Thyroid gland (tissue), 4 donors: Measurements from ENCODE around the gene SPNS2. TPM values are rescaled to one million over a fixed set of nuclear protein-coding genes. Genes with fewer than 3 reads are reported as not detected.

Experiments
- DNase-seq, 2 donors: peaks; one replicate each; pipeline ENCODE4 v3.0.0-alpha.2; 2019
- H3K27ac ChIP-seq, 3 donors: fragments of 200-600 bp; sonication (generic); 1 replicate in 2 of 3; 2 replicates in 1 of 3; pipeline ENCODE4 v1.5.1; 2016 to 2019; ENCODE audit warnings: mild to moderate bottlenecking in 1 of 3, moderate library complexity in 1 of 3
- H3K27me3 ChIP-seq: fragments of 200-600 bp; sonication (generic); one replicate; pipeline ENCODE4 v1.5.1; 2019
- H3K36me3 ChIP-seq, 2 donors: fragments of 200-600 bp; sonication (generic); one replicate each; pipeline ENCODE4 v1.5.1; 2016 to 2019
- H3K4me1 ChIP-seq, 2 donors: fragments of 200-600 bp; sonication (generic); one replicate each; pipeline ENCODE4 v1.5.1; 2017 to 2019
- H3K4me3 ChIP-seq, 3 donors: fragments of 200-600 bp; sonication (generic); replicated peaks in 1 of 3; 1 replicate in 2 of 3; 2 replicates in 1 of 3; pipeline ENCODE4 v1.5.1; 2016; ENCODE audit warnings: mild to moderate bottlenecking in 1 of 3
- H3K9me3 ChIP-seq: fragments of 200-600 bp; sonication (generic); one replicate; pipeline ENCODE4 v1.5.1; 2017
- POLR2A ChIP-seq, 2 donors: fragments of 450-650 bp; IDR thresholded peaks; one replicate each; pipeline ENCODE4 v1.6.1; 2017; ENCODE audit warnings: antibody characterized with exemption in 2 of 2, mild to moderate bottlenecking in 2 of 2, moderate library complexity in 1 of 2
- WGBS, 2 donors: methylation state at CpG; one replicate each; pipeline ENCODE4 v1.1.5; 2017; 5-methylcytosine and 5-hydroxymethylcytosine counted together
- intact Hi-C: fragments of 100-400 bp; cut with DNase I; formaldehyde crosslinking; loops from one replicate; pipeline ENCODE4 v1.15.1; 2023
- total RNA-seq, 4 donors: library from RNA; depleted of rRNA; stranded (reverse); fragments of >200 nt; gene quantifications; one replicate each; pipeline ENCODE4 v1.2.3, GENCODE V29; 2016
- TF ChIP-seq, protein P1 (sequence below), 6 experiments: fragments of 200-600 bp in 3 of 6; fragments of 450-650 bp in 3 of 6; sonication (generic) in 3 of 6; IDR thresholded peaks; one replicate each; pipeline ENCODE4 v1.5.1; 2016 to 2019; ENCODE audit warnings: antibody characterized with exemption in 6 of 6, mild to moderate bottlenecking in 2 of 6, inconsistent platforms in 1 of 6, moderate library complexity in 1 of 6

Gene SPNS2
- total RNA-seq, 4 donors from 2014 or later, result 5.6 to 16.3 (median 8.1) TPM

DNA sequence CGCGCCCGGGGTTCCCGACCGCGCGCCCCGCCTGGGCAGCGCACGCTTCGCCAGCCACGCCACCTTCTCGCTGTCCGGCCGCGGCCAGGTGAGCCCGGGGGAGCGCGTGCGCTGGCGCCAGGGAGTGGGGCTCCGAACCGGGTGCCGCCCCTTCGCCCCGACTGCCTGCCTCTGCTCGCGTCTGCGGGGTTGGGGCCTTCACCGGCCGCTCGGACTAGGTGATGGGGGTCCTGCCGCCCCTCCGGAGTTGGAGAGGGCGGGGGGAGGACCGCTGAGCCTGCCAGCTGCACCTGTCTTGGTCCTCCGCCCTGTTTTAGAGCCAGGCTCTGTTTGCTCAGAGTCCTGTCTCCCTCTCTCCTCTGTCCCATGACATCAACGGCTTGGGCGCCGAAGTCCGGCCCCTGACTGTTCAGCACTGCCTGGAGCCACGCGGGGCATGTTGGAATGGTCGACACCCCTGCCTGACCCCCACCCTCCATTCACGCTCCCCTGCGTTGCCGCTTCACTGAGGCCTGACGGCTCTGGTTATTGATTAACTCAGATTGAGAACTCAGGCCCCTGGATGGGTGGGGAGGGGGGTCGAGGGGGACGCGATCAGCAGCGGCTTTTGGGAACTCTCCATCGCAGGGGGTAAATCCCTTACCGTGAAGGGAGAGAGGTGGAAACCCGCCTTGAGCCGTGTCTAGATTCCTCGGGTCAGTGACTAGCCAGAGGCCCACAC lies 86.4 kb downstream of the SPNS2 start:
- Histone ChIP-seq H3K27ac (no peak overlapping the region), H3K36me3 (no peaks in the 10 kb centered on the region), H3K27me3 (peaks cover 11% of the 10 kb centered on the region), H3K4me1 (peaks cover 7 to 13% of the 10 kb centered on the region in 2 donors), H3K4me3 (no peak overlapping the region), H3K9me3 (no peaks in the 10 kb centered on the region)
- no peak for DNase-seq
- intact Hi-C loops, result no loop called here
- TF ChIP-seq, protein P1, sequence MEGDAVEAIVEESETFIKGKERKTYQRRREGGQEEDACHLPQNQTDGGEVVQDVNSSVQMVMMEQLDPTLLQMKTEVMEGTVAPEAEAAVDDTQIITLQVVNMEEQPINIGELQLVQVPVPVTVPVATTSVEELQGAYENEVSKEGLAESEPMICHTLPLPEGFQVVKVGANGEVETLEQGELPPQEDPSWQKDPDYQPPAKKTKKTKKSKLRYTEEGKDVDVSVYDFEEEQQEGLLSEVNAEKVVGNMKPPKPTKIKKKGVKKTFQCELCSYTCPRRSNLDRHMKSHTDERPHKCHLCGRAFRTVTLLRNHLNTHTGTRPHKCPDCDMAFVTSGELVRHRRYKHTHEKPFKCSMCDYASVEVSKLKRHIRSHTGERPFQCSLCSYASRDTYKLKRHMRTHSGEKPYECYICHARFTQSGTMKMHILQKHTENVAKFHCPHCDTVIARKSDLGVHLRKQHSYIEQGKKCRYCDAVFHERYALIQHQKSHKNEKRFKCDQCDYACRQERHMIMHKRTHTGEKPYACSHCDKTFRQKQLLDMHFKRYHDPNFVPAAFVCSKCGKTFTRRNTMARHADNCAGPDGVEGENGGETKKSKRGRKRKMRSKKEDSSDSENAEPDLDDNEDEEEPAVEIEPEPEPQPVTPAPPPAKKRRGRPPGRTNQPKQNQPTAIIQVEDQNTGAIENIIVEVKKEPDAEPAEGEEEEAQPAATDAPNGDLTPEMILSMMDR (IDR thresholded peaks at IDR 0.05), result no peak
- WGBS, 2 donors, result 45 to 49% methylated on average over 20 of the region's 57 CpGs

DNA sequence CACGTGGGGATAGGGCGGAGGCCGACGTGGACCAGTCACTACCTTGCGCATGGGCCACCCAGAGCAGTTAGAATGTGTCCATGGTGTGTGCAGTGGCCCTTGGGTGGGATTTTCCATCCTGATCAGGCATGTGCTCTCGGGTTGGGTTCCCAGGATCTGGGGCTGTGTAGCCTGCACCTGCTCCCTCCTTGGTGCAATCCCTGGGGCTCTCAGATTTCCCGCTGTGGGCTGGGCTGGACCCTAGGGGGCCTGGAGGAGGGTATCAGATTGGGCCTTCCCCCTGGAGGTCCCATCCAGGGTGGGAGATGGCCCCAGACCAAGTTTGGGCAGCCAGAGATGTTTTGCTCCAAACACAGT lies 86.9 kb downstream of the SPNS2 start:
- no peak overlapping the region for H3K4me3 ChIP-seq
- intact Hi-C loops, result no loop called here
- TF ChIP-seq POLR2A (IDR thresholded peaks at IDR 0.05), result no peak
- TF ChIP-seq, protein P1 (IDR thresholded peaks at IDR 0.05), result no peak

DNA sequence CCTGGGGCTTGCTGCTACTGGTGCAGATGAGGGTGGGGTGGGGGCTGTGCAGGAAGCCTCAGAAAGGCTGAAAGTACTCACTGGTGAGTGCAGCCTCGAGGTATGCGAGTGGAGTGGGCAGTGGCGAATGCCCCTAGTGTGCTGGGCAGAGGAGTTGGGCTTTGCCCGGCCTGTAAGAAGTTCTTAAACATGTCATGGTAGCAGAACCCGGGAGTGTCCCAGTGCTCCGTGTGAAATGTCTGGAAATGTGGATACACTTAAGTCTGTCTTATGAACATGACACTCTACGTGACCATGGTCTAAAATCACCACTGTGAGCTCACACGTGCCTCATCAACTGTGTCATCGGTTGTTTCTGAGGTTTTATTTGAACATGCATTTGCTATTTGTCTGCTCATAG lies 87.4 kb downstream of the SPNS2 start:
- Histone ChIP-seq H3K4me1 (peaks cover 7 to 13% of the 10 kb centered on the region in 2 donors), H3K36me3 (no peaks in the 10 kb centered on the region), H3K9me3 (no peaks in the 10 kb centered on the region), H3K4me3 (no peak overlapping the region), H3K27ac (no peak overlapping the region), H3K27me3 (peaks cover 11% of the 10 kb centered on the region)
- DNase-seq, result no peak
- no peak for TF ChIP-seq POLR2A (IDR thresholded peaks at IDR 0.05)
- TF ChIP-seq, protein P1 (IDR thresholded peaks at IDR 0.05), result no peak
- WGBS, 2 donors, result 84 to 94% methylated on average over 9 of the region's 9 CpGs
- intact Hi-C loops, result no loop called here

More for the DNA sequence above, 86.9 kb downstream of the SPNS2 start:
- no peaks in the 10 kb centered on the region for H3K36me3 ChIP-seq
- peaks cover 11% of the 10 kb centered on the region for H3K27me3 ChIP-seq
- WGBS, 2 donors, result 67 to 76% methylated on average over 3 to 4 of the region's 7 CpGs
- peaks cover 7 to 13% of the 10 kb centered on the region in 2 donors for H3K4me1 ChIP-seq
- DNase-seq, result no peak
- no peaks in the 10 kb centered on the region for H3K9me3 ChIP-seq
- no peak overlapping the region for H3K27ac ChIP-seq

DNA sequence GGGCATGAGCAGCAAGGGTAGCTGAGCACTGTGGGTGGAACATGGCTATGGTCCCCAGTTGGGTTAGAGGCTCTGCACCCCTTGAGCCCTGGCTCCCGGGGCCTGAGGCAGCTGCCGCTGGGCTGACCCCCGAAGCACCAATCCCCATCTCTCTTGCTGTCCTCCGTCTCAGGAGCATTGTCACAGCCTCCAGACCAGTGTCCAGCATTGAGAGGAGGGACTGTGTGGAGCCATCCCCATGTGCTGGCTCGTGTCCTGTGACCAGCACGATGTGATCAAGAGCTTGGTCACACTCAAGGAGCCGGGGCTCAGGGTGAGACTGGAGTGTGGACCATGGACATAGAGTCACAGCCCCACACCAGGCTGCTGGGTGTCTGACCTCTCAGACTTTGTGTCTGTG lies 88.5 kb downstream of the SPNS2 start:
- peaks cover 11% of the 10 kb centered on the region for H3K27me3 ChIP-seq
- H3K9me3 ChIP-seq, result no peaks in the 10 kb centered on the region
- H3K4me3 ChIP-seq, result no peak overlapping the region
- no peak overlapping the region for H3K27ac ChIP-seq
- peaks cover 7 to 13% of the 10 kb centered on the region in 2 donors for H3K4me1 ChIP-seq
- TF ChIP-seq, protein P1 (IDR thresholded peaks at IDR 0.05), result no peak
- TF ChIP-seq POLR2A (IDR thresholded peaks at IDR 0.05), result no peak
- intact Hi-C loops, result no loop called here
- 93% methylated on average over 7 of the region's 7 CpGs; no CpG with 5 or more reads in 1 of the 2 donors for WGBS, 2 donors
- DNase-seq, result no peak
- no peaks in the 10 kb centered on the region for H3K36me3 ChIP-seq

DNA sequence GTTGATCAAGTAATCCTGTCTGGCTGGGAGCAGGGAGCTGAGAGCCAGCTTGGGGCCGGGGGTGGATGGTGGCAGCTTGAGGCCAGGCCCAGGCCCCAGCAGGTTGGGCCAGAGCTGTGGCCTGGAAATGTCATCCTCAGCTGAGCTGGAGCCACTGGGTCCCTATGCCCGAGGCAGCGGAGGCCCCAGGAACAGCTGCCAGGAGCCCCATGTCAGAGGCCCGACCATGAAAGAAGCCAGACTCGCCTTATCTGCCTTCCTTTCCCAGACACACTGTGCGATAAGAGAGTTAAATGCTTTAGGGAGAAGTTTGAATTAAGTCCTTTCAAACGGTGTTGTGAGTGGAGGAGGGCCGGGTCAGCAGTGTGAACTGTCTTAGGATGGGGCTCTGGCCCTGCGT lies 89.1 kb downstream of the SPNS2 start:
- H3K27ac ChIP-seq, result no peak overlapping the region
- H3K27me3 ChIP-seq, result peaks cover 11% of the 10 kb centered on the region
- H3K36me3 ChIP-seq, result no peaks in the 10 kb centered on the region
- TF ChIP-seq, protein P1 (IDR thresholded peaks at IDR 0.05), result no peak
- no peak for TF ChIP-seq POLR2A (IDR thresholded peaks at IDR 0.05)
- H3K4me1 ChIP-seq, result peaks cover 7 to 13% of the 10 kb centered on the region in 2 donors
- 86 to 88% methylated on average over 8 to 9 of the region's 9 CpGs for WGBS, 2 donors
- H3K4me3 ChIP-seq, result no peak overlapping the region
- no peaks in the 10 kb centered on the region for H3K9me3 ChIP-seq
- no peak for DNase-seq
- intact Hi-C loops, result no loop called here
